ENCODE measurements around the gene POLA1.

DNA sequence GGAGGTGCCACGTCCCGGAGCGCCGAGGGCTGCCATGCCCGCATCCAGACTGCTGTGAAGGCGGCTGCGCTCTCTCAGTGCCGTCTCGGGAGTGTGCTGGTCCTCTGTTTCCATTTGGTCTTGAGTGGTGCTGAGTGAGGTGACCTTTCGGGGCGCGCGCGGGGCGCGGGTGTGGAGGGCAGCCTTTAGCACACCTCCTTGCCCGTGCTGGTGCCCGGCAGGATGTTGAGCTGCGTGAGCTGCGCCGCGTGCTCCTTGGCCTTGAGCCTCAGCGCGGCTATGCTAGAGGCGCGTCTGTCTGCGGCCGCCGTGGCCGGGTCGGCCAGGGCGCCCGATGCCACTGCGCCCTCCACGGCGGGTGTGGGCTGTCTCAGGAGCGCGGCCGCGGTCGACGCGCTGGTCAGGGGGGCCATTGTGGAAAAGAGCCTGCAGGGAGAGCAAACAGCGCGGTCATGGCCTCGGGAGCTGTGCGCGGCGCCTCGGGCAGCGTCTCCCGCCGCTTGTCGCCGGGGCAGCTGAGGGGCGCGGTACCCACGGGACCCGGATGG, 310.8 kb downstream of the POLA1 start:
- TF ChIP-seq, protein P1, sequence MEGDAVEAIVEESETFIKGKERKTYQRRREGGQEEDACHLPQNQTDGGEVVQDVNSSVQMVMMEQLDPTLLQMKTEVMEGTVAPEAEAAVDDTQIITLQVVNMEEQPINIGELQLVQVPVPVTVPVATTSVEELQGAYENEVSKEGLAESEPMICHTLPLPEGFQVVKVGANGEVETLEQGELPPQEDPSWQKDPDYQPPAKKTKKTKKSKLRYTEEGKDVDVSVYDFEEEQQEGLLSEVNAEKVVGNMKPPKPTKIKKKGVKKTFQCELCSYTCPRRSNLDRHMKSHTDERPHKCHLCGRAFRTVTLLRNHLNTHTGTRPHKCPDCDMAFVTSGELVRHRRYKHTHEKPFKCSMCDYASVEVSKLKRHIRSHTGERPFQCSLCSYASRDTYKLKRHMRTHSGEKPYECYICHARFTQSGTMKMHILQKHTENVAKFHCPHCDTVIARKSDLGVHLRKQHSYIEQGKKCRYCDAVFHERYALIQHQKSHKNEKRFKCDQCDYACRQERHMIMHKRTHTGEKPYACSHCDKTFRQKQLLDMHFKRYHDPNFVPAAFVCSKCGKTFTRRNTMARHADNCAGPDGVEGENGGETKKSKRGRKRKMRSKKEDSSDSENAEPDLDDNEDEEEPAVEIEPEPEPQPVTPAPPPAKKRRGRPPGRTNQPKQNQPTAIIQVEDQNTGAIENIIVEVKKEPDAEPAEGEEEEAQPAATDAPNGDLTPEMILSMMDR (IDR thresholded peaks at IDR 0.05; ENCODE audit: poor library complexity, severe bottlenecking), result no peak
- TF ChIP-seq TAF1 (IDR thresholded peaks at IDR 0.05; ENCODE audit: low read depth), result no peak
- no peak for TF ChIP-seq EZH2 (IDR thresholded peaks at IDR 0.05; ENCODE audit: borderline replicate concordance, insufficient read depth, low read length, poor library complexity, severe bottlenecking)
- no peak for TF ChIP-seq POLR2AphosphoS5 (IDR thresholded peaks at IDR 0.05)
- TF ChIP-seq EP300 (conservative IDR thresholded peaks at IDR 0.05; ENCODE audit: poor library complexity, severe bottlenecking), result no peak
- TF ChIP-seq RAD21 (conservative IDR thresholded peaks at IDR 0.05), result no peak
